HG02840 (cell line): Measurements from ENCODE around the gene TUBB2B.
"Not testable (repeated sequence)": the region's sequence is repeated elsewhere in the genome, so short reads cannot be mapped to it uniquely, and the experiment has no call there.

Experiments
- ATAC-seq: cut with Tn5 transposase; IDR thresholded peaks from one replicate; pipeline ENCODE4 v1.9.1; 2021; ENCODE audit warnings: mild to moderate bottlenecking, moderate library complexity, moderate number of reproducible peaks; ENCODE audit not compliant: unreplicated experiment, low FRiP score

The TUBB2B gene

DNA sequence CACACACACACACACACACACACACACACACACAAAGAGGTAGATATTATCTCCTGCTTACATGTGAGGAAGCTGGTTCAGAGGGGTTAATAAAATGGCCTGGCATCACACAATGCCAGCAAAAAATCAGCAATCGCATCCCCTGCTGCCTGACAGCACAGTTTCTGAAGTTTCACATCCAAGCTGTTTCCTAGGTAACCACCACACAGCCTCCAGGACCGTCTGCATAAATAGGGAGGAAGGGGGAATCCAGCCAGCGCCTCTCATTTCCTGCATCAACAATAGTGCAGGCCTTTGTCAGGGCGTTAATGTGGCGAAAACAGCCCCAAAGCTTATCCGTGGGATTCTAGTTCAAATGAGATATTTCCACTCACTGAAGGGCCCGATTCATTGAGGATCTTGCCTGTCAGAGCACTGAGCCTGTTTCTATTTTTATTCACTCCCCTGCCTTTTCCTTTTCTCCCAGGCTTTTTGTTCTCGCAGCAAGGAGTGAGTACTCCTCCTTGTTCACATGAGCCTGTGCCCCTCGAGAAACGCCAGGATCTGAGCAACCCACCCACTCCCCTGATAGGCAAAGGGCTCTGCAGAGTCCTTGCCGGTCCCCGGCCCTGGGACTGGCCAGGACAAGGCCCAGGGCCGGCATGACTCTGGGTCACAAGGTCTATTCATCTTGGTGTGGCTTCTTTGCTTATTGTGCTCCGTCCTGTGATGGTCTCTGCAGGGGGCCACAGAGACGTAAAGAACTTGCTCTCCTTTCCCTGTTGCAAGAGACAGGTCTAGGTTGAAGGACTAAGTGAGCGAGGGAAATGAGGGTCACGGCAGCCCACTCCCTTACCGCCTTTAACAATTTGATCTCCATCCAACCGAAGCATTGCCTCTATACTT, 32.7 kb downstream of the TUBB2B start:
- no peak for ATAC-seq

GRCh38 chr6:3193102-3193849, 34.2 kb downstream of the TUBB2B start:
- no peak for ATAC-seq

DNA sequence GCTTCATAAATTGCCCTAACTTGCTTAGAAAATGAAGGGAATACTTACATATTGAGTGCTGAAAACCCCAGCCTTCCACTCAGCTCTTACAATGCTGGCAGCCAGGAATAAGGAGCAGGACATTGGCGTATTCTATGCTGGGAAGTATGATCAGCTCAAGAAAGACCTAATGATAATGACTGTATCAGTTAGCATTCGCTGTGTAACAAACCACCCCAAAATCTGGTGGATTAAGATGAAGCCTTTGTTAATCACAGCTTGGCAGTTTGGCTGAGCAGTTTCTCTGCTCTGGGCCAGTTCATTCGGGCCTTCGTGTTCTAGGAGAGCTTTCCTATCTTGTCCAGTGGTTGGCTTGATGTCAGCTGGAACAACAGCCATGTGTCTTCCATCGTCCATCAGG, 36.7 kb downstream of the TUBB2B start:
- no peak for ATAC-seq

DNA sequence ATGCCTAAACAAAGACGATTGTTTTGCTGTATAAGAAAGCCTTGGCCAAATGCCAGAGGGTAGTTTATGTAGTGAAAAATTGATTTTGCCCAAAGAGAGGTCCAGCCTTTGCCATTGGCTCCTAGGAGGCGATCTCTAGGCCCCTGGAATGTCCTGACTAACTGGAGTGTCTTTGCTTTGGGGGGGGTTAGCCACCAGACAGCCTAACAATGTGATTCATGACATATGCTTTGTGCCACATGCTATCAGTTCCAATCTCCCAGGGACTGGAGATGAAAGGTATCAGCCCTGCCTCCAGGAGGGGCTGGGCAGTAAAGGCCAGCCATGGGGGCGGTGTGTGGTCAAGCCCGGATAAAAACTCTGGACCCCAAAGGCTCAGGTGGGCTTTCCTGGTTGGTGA, 37.4 kb downstream of the TUBB2B start:
- no peak for ATAC-seq

DNA sequence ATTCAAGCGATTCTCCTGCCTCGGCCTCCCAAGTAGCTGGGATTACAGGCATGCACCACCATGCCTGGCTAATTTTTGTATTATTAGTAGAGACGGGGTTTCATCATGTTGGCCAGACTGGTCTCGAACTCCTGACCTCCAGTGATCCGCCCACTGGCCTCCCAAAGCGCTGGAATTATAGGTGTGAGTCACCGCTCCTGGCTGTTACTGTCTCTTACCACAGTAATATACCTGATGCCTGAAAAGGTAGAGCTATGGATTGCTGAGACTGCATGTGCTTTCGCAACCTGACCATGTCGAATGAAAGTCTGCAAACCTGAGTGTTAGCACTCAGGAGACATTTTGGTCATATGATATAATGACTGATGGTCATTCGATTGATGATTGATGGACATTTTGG, 38.3 kb downstream of the TUBB2B start:
- not testable (repeated sequence) for ATAC-seq

- ATAC-seq: no peak
Observed at GRCh38 chr6:3188262-3188661, 39.2 kb downstream of the TUBB2B start.

DNA sequence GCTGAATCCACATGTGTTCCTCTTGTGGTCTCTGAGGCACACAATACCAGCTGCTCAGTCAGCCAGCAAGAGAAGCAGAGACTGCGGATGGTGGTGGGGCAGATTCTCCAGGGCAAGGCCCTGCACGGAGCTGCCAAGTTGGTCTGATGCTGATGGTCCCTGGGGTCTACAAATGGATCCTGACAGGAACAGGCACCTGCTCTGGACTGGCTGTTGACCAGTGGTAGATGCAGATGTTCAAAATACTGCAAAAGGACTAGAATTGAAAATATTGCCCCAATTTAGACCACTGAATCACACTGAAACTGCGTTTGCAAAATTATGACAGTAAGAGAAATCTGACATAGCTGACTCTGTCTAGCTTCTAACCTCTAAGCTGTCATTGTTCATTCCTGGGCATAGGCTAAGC, 40.5 kb downstream of the TUBB2B start:
- no peak for ATAC-seq

- ATAC-seq: no peak
Observed at GRCh38 chr6:3183066-3183465, 44.4 kb downstream of the TUBB2B start.

- ATAC-seq: no peak
Observed at GRCh38 chr6:3181105-3181504, 46.3 kb downstream of the TUBB2B start.

DNA sequence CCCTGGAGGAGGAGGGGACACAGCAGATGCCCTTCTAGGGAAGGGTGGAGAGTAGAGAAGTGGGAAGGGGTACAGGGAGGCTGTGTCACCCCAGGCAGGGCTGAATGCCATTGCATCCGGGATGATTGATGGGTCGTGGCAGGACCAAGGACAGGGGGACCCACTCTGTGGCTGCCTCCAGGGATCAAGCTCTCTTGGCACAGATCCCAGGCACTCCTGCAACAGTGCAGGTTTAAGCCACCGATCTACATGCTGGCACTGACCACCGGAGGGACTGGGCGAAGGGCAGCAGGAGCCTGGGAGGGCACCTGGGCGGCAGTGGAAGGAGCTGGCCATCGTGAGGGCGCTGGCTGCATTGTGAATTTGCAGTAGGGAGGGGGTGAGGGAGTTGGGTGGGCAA, 47.5 kb downstream of the TUBB2B start:
- ATAC-seq: not testable (repeated sequence)

GRCh38 chr6:3178666-3179065, 48.8 kb downstream of the TUBB2B start:
- not testable (repeated sequence) for ATAC-seq

DNA sequence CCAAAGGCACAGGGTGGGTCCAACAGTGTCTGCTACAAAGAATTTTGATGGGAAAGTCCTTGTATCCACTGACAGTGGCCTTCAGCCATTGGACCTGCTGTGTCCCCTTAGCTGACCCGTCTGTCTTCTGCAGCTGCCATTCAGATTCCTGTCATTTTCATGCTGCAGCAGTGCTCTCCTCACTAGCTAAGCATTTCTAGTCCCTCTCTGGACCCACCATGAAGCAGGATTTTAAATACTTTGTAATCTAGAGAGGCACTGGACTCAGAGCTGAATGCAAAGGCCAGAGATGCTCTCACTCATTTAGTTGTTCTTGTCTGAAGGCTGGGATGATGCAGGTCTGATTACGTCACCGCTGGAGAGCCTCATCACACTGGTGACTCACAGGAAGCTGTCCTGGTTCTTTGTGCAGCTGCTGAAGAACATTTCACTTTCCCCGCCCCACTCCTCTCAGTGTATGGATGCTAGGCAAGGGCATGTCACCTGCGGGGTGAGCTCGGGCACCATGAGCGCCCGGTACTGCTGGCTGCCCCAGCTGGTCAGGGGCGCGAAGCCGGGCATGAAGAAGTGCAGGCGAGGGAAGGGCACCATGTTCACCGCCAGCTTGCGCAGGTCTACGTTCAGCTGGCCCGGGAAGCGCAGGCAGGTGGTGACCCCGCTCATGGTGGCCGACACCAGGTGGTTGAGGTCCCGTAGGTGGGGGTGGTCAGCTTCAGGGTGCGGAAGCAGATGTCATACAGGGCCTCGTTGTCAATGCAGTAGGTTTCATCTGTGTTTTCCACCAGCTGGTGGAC, 50.7 kb downstream of the TUBB2B start:
- ATAC-seq: no peak

DNA sequence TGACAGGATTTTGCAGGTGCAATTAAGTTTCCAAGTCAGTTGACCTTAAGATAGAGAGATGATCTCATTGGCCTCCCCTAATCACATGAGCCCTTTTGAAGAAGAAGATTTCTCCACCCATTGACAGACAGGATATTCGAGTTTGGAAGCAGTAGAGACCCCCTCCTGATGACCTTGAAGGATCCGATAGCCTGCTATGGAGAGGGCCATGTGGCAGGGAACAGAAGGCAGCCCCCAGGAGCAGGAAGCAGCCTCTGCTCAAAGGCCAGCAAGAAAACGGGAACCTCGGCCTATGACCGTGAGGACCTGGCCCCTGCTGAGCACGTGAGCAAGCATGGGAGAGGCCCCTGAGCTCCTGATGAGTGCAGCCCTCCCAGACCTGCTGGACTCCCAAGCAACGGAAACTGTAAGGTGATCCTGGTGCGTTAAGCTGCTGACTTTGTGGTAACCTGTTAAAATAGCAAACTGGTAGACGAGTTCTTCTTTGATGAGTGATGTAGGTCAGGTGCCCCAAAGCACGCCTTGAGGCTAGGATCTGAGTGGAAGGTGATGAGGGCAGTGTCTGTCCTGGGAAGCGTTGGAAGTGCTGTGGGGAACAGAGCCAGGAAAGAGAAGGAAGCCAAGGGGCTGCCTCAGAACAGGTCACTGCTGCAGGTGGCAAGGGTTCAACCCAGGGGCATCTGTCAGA, 51.6 kb downstream of the TUBB2B start:
- ATAC-seq: no peak
